ENCODE measurements around the gene ESX1. TPM values are rescaled to one million over a fixed set of nuclear protein-coding genes. Genes with fewer than 3 reads are reported as not detected.

ESX1 gene
- total and polyA plus RNA-seq, 2 of the 4 experiments (the other 2 are of a cell fraction), result not detected

GRCh38 chrX:104295636-104296035, 40.9 kb upstream of the ESX1 start:
- H3K56ac ChIP-seq (ENCODE audit: extremely low read depth, insufficient read depth, low read length), result no peak overlapping the region
- H4K91ac ChIP-seq (ENCODE audit: insufficient read depth, low read depth, low read length), result no peak overlapping the region
- no peak overlapping the region for H3K4me2 ChIP-seq (ENCODE audit: low read depth, low read length)
- no peak for TF ChIP-seq ELK1 (IDR thresholded peaks at IDR 0.05; ENCODE audit: borderline replicate concordance, low read depth, low read length)
- no peak for TF ChIP-seq NFE2L2 (IDR thresholded peaks at IDR 0.05; ENCODE audit: low read depth, low read length)
- TF ChIP-seq POLR2A (IDR thresholded peaks at IDR 0.05; ENCODE audit: low read depth, low read length), result no peak
- no peak for TF ChIP-seq BHLHE40 (IDR thresholded peaks at IDR 0.05; ENCODE audit: low read depth, low read length)
- TF ChIP-seq CHD1 (IDR thresholded peaks at IDR 0.05; ENCODE audit: low read depth, low read length), result no peak
- TF ChIP-seq MAZ (IDR thresholded peaks at IDR 0.05; ENCODE audit: borderline replicate concordance, low read depth, low read length), result no peak
- no peak for TF ChIP-seq MAFK (IDR thresholded peaks at IDR 0.05; ENCODE audit: low read depth, low read length)
- no peak for TF ChIP-seq RCOR1 (IDR thresholded peaks at IDR 0.05; ENCODE audit: insufficient replicate concordance, low read length)
- TF ChIP-seq CTCF (conservative IDR thresholded peaks at IDR 0.05; ENCODE audit: low read depth, low read length), result no peak
- TF ChIP-seq CEBPB (IDR thresholded peaks at IDR 0.05; ENCODE audit: low read depth, low read length), result no peak
- TF ChIP-seq RAD21 (IDR thresholded peaks at IDR 0.05; ENCODE audit: low read length), result no peak
- TF ChIP-seq USF2 (IDR thresholded peaks at IDR 0.05; ENCODE audit: low read depth, low read length), result no peak
- TF ChIP-seq FOS (IDR thresholded peaks at IDR 0.05; ENCODE audit: low read depth, low read length), result no peak
- TF ChIP-seq SMC3 (IDR thresholded peaks at IDR 0.05; ENCODE audit: low read depth, low read length), result no peak
- no peak for TF ChIP-seq MXI1 (IDR thresholded peaks at IDR 0.05; ENCODE audit: borderline replicate concordance, low read depth, low read length)
- no peak for TF ChIP-seq RFX5 (IDR thresholded peaks at IDR 0.05; ENCODE audit: low read depth, low read length)
- H3K4me1 ChIP-seq (ENCODE audit: control insufficient read depth, insufficient read depth, low read length), result no peaks in the 10 kb centered on the region
- H4K5ac ChIP-seq (ENCODE audit: low read depth, low read length), result no peak overlapping the region
- ATAC-seq (ENCODE audit: low read depth), result no peak
- H3K9ac ChIP-seq (ENCODE audit: low read depth, low read length), result no peak overlapping the region
- H3K9me1 ChIP-seq (ENCODE audit: insufficient read depth, low read length), result no peaks in the 10 kb centered on the region
- no peak overlapping the region for H2BK15ac ChIP-seq (ENCODE audit: low read depth, low read length)
- no peak overlapping the region for H3K4me3 ChIP-seq (ENCODE audit: insufficient read depth, low read depth, low read length)
- dilution Hi-C loops (cut with HindIII; ENCODE audit: low sequenced_read_pairs, unreplicated experiment) (no loop called here), intact Hi-C loops (cut with micrococcal nuclease) (no loop called here), in situ Hi-C loops (cut with MboI; ENCODE audit: low sequenced_read_pairs) (no loop called here)
- peaks cover 27% of the 10 kb centered on the region for H3K27me3 ChIP-seq (ENCODE audit: control insufficient read depth, insufficient read depth, low read length)
- no peaks in the 10 kb centered on the region for H3K36me3 ChIP-seq (ENCODE audit: control insufficient read depth, insufficient read depth, low read length)
- H3K18ac ChIP-seq (ENCODE audit: low read depth, low read length), result no peak overlapping the region
- no peak for DNase-seq
- no peaks in the 10 kb centered on the region for H3K9me3 ChIP-seq (ENCODE audit: control insufficient read depth, insufficient read depth, low read length)
- BruUV-seq (replicated peaks), result no TSS peak
- H3K4ac ChIP-seq (ENCODE audit: low read depth, low read length), result no peak overlapping the region
- no peak overlapping the region for H4K8ac ChIP-seq (ENCODE audit: low read depth in 2 of 2, low read length in 2 of 2)
- no CpG with 5 or more reads among the region's 1 CpG for WGBS, 2 experiments (ENCODE audit: extremely low coverage in 2 of 2, insufficient read length in 1 of 2)
- no peak overlapping the region for H2AK9ac ChIP-seq (replicated peaks; ENCODE audit: low read depth, low read length, poor library complexity)
- H2AFZ ChIP-seq (replicated peaks; ENCODE audit: low read length, poor library complexity), result no peak overlapping the region
- no peaks in the 10 kb centered on the region for H4K20me1 ChIP-seq (ENCODE audit: insufficient read depth, low read length)
- no peak overlapping the region for H2BK5ac ChIP-seq (ENCODE audit: low read depth, low read length, poor library complexity, severe bottlenecking)
- ChIA-PET CTCF (interaction anchor here (0.6 kb wide), 2 partner anchors 12 to 679 kb away, joined by 3 to 4 read pairs; no protein-coding TSS in a partner anchor), POLR2A (ENCODE audit: unreplicated experiment) (no interaction called here)
- no peak overlapping the region for H3K27ac ChIP-seq (ENCODE audit: insufficient read depth, low read length)
- no peak overlapping the region for H2BK20ac ChIP-seq (ENCODE audit: low read depth, low read length)
- H3K79me1 ChIP-seq (ENCODE audit: low read depth in 1 of 2, low read length in 2 of 2), result no peaks in the 10 kb centered on the region
- H3K14ac ChIP-seq (replicated peaks; ENCODE audit: low read depth, low read length), result no peak overlapping the region
- H2BK120ac ChIP-seq (ENCODE audit: low read depth, low read length), result no peak overlapping the region
- H3K23ac ChIP-seq (ENCODE audit: low read depth, low read length), result no peak overlapping the region
- no peak overlapping the region for H2AK5ac ChIP-seq (ENCODE audit: low read depth, low read length)

Measured in IMR-90 (cell line).